ENCODE results near the gene RND1.

DNA sequence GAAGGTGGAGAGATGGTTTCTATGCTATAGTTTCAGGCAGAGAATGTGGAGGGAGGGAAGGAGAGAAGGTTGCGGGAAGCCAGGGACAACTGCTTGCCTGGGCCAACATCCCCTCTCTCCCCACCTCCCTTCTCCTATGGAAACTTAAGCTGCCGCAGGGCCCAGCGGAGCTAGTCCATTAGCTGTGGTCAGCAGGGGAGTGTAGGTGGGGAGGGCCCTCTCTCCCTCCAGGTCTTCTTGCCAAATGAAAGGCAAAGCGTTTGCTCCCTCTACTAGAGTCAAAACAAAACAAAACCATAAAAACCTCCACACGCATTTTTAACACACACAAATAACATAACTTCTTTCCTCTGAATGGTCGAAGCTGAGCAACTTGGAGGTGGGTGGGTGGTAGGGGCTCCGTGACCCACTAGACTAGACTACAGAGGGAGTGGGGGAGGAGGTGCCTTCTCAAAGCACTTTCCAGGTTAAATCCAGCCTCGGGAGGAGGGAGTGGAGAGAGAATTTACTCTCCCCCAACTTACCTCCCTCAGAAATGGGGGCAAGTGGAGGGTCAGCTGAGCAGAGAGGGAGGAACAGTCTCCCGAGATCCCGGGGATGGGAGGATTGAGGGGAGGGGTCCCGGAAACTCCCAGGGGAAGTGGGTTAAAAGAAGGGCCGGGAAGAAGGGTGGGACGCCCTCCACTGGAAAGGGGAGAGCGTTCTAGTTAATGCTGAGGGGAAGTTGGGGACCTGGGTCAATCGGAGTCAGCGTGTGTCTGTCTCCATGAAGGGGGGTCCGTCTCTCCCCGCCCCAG is 52.0 kb downstream of the RND1 start:
- TF ChIP-seq, protein P1, sequence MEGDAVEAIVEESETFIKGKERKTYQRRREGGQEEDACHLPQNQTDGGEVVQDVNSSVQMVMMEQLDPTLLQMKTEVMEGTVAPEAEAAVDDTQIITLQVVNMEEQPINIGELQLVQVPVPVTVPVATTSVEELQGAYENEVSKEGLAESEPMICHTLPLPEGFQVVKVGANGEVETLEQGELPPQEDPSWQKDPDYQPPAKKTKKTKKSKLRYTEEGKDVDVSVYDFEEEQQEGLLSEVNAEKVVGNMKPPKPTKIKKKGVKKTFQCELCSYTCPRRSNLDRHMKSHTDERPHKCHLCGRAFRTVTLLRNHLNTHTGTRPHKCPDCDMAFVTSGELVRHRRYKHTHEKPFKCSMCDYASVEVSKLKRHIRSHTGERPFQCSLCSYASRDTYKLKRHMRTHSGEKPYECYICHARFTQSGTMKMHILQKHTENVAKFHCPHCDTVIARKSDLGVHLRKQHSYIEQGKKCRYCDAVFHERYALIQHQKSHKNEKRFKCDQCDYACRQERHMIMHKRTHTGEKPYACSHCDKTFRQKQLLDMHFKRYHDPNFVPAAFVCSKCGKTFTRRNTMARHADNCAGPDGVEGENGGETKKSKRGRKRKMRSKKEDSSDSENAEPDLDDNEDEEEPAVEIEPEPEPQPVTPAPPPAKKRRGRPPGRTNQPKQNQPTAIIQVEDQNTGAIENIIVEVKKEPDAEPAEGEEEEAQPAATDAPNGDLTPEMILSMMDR (conservative IDR thresholded peaks at IDR 0.05) = no peak
- no peak for TF ChIP-seq EZH2 (IDR thresholded peaks at IDR 0.05; ENCODE audit: low read depth)

All from PC-9 (cell line).